NCI-H524 (cell line): Measurements from ENCODE around the gene CSN1S1.

Experiments
- DNase-seq, 2 experiments: peaks; one replicate each; lab custom pipeline; 2025; lab: John Stamatoyannopoulos, UW

The CSN1S1 gene

GRCh38 chr4:69991016-69991415, 60.1 kb downstream of the CSN1S1 start:
- DNase-seq: no peak

GRCh38 chr4:69994782-69995181, 63.9 kb downstream of the CSN1S1 start:
- DNase-seq: no peak

- no peak for DNase-seq
Measured at GRCh38 chr4:69995526-69996016, 64.7 kb downstream of the CSN1S1 start, which contains the start of gene STATH. STATH (plus strand) TSS chr4:69995966; CDS start chr4:69998438, 2,472 bp downstream.
